DOHH2 (cell line): Measurements from ENCODE around the gene AFAP1.

Experiments used
- CTCF ChIP-seq: fragments of 200-600 bp; sonication (generic); IDR thresholded peaks from one replicate; pipeline ENCODE4 v1.5.1; 2014; ENCODE audit warnings: antibody characterized with exemption, mild to moderate bottlenecking, low read depth, low read length; ENCODE audit not compliant: poor library complexity, severe bottlenecking
- EZH2phosphoT487 ChIP-seq: fragments of 200-600 bp; sonication (generic); IDR thresholded peaks from 2 replicates; pipeline ENCODE4 v1.6.1; 2017; ENCODE audit warnings: borderline replicate concordance, mild to moderate bottlenecking, antibody characterized with exemption, low read length, moderate library complexity, mixed read lengths

- TF ChIP-seq CTCF (no peak), EZH2phosphoT487 (no peak)
These were observed 168.6 kb downstream of the AFAP1 start for GRCh38 chr4:7771056-7771455.
